Mucosa of descending colon (tissue), 3 donors: ENCODE data around the gene FRMD4A. TPM values are rescaled to one million over a fixed set of nuclear protein-coding genes. Genes with fewer than 3 reads are reported as not detected.

ENCODE experiments used
- ATAC-seq: fragments of 200-7000 bp; cut with Tn5 transposase; one replicate; pipeline ENCODE4 v1.9.1; 2020; ENCODE audit warnings: mild to moderate bottlenecking, moderate library complexity
- DNase-seq, 3 donors: peaks; one replicate each; pipeline ENCODE4 v3.0.0-alpha.2; 2020
- H3K36me3 ChIP-seq: fragments of 200-600 bp; one replicate; pipeline ENCODE4 v1.8.0; 2021; ENCODE audit warnings: low read depth, mild to moderate bottlenecking
- H3K4me1 ChIP-seq: fragments of 200-600 bp; one replicate; pipeline ENCODE4 v1.8.0; 2021; ENCODE audit warnings: low read depth, mild to moderate bottlenecking
- H3K4me3 ChIP-seq: fragments of 200-600 bp; one replicate; pipeline ENCODE4 v1.8.0; 2021; ENCODE audit warnings: mild to moderate bottlenecking
- H3K9me3 ChIP-seq: fragments of 200-600 bp; one replicate; pipeline ENCODE4 v1.8.0; 2021; ENCODE audit warnings: mild to moderate bottlenecking
- intact Hi-C, 2 donors: fragments of 100-400 bp; cut with DNase I in 1 of 2; cut with micrococcal nuclease in 1 of 2; formaldehyde crosslinking; loops; one replicate each; pipeline versions ENCODE4 v1.11.0 to v1.11.1; 2022; cut with DNase I, micrococcal nuclease
- total RNA-seq, 3 donors: library from RNA; stranded (reverse); fragmentation: NEBNext Ultra II Directional in 2 of 3; extraction: Animal tissue kit (Norgen Biotek cat#: 25700) in 2 of 3; gene quantifications; one replicate each; pipeline versions ENCODE4 v1.2.1 to v1.2.4, GENCODE V29; 2021 to 2023
- TF ChIP-seq, protein P1 (sequence below): fragments of 200-600 bp; IDR thresholded peaks from one replicate; pipeline ENCODE4 v1.8.0; 2022; ENCODE audit warnings: antibody characterized with exemption, mild to moderate bottlenecking
- donor health status: DM: no; HTN: no; CAD: no; lungs with moderate emphysema.
- donor health status: DM: no; HTN: no; CAD: no.
- donor health status: DM: no; HTN: yes; CAD: no.

FRMD4A gene
- total RNA-seq, 3 donors from 2014 or later, result 9.8 to 40.6 (median 17.2) TPM

DNA sequence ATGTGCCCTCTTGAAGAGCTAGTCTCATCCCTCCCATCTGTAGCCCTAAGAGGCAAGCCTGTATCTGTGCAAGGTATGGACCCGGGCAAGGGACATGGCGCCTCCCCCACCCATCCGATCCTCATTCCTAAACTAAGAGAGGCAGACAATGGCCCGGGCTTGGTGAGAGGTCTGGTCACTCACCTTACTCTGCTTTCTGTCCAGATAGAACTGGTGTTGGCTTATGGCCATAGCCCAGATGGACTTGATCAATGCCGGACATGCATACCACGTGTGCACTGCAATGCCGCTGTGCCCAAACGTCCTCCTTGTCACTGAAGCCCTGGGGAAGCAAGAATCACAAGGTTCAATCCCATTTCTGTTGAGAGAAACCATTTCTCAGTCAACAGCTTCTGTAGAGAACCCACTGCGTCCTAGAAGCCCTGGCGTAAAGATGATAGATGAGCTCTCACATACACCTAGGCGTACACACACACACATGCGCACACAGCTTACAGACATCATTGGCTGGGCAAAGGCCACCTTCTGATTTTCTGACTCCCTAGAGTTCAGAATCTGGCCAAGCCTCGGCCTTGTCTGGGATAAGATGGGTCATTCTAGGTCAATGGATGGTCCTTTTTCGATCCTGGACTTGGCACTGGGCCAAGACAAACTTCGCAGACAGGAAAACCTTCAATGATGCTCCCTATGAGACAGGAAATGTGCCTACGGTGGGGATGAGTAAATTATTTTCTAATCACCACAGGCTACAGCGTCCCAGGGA lies 629.4 kb downstream of the FRMD4A start:
- H3K4me1 ChIP-seq, result peaks cover 3% of the 10 kb centered on the region
- TF ChIP-seq, protein P1, sequence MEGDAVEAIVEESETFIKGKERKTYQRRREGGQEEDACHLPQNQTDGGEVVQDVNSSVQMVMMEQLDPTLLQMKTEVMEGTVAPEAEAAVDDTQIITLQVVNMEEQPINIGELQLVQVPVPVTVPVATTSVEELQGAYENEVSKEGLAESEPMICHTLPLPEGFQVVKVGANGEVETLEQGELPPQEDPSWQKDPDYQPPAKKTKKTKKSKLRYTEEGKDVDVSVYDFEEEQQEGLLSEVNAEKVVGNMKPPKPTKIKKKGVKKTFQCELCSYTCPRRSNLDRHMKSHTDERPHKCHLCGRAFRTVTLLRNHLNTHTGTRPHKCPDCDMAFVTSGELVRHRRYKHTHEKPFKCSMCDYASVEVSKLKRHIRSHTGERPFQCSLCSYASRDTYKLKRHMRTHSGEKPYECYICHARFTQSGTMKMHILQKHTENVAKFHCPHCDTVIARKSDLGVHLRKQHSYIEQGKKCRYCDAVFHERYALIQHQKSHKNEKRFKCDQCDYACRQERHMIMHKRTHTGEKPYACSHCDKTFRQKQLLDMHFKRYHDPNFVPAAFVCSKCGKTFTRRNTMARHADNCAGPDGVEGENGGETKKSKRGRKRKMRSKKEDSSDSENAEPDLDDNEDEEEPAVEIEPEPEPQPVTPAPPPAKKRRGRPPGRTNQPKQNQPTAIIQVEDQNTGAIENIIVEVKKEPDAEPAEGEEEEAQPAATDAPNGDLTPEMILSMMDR, result no peak
- no peak overlapping the region for H3K4me3 ChIP-seq
- H3K9me3 ChIP-seq, result no peaks in the 10 kb centered on the region
- no peak for DNase-seq
- ATAC-seq, result no peak
- intact Hi-C loops, result no loop called here
- no peaks in the 10 kb centered on the region for H3K36me3 ChIP-seq

DNA sequence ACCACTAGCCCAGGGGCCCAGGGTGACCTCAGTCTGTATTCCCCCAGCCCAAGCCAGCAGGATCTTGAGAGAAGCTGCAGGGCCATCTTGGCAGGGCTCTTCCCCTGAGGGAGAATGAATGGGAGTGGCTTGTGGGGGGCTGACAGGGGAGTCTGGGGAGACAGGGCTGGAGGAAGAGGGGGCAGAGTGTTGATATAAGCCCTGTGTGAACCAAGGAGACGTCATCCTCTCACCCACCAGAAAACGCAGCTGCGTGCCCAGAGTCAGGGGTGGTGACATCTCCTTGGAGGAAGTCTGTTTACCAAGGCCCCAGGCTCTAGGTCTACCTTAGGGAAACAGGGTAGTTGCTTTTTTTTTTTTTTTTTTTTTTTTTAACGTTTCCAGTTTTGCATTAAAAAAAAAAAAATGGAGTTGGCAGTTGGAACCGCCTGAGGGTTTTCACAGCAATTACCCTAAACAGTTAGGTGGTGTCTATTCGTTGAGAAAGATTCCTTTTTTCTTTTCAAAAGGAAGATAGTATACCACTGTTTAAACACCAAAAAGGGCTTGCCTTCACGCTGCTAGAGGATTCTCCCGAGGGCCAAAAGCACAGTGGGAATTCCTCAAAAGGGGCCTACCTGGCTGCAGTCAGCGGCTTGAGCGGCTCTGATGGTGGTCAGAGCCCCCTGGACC lies 630.1 kb downstream of the FRMD4A start:
- TF ChIP-seq, protein P1, result no peak
- H3K36me3 ChIP-seq, result no peaks in the 10 kb centered on the region
- ATAC-seq, result no peak
- no peak for DNase-seq
- H3K4me3 ChIP-seq, result no peak overlapping the region
- intact Hi-C loops, result no loop called here
- H3K9me3 ChIP-seq, result no peaks in the 10 kb centered on the region
- H3K4me1 ChIP-seq, result no peaks in the 10 kb centered on the region

DNA sequence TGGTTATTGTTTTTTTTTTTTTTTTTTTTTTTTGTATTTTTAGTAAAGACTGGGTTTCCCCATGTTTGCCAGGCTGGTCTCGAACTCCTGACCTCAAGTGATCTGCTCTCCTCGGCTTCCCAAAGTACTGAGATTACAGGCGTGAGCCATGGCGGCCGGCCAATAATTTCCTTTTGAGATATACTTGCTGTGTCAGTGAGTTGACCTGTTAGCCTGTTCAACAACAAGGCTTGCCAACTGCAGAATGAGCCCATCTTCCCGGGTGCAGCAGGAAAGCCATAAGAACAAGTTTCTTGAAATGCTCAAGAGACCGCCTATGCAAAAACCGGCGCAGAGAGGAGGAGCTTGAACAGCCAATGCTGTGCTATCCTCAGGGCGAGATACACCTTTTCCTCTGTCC lies 631.5 kb downstream of the FRMD4A start:
- Histone ChIP-seq H3K4me3 (no peak overlapping the region), H3K36me3 (no peaks in the 10 kb centered on the region), H3K4me1 (no peaks in the 10 kb centered on the region), H3K9me3 (no peaks in the 10 kb centered on the region)
- no peak for DNase-seq
- intact Hi-C loops, result no loop called here
- TF ChIP-seq, protein P1, result no peak
- ATAC-seq, result no peak

DNA sequence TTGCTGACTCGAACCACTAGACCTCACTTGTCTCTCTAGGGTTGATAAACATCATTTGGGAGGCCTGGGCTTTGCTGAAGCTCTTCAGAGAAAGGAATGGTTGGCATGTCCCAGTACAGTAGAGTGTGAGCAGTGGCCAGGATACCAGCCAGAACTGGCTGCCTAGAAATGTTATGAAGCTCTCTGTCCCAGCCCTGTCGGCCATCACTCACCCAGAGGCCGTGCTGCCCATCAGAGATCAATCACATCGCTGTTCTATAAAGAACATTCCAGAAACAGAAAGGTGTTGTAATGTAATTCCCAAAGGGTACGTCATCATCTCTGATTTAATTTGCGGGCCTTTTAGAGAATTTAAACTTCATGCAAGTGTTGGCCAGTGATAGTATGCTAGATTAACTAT lies 632.5 kb downstream of the FRMD4A start:
- H3K4me1 ChIP-seq, result no peaks in the 10 kb centered on the region
- intact Hi-C loops, result no loop called here
- TF ChIP-seq, protein P1, result no peak

DNA sequence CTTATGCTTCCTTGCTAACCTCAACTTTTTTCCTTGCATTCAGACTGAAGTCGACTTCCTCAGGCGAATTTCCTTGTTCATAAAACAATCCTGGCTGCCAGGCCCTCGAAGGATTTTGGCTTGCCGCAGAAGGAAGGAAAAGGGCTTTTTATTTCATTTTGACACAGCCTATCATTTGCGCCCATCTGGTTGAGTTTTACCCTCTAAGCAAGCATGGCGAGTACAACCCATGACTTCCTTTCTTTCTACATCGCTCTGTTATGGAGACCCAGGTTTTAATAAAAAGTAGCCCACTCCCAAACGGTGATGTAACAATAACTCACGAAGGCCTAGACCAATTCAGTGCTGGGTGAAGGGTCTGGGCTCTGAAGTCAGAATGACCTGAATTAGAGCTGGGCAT lies 634.7 kb downstream of the FRMD4A start:
- no peak overlapping the region for H3K4me3 ChIP-seq
- no peak for DNase-seq
- H3K36me3 ChIP-seq, result no peaks in the 10 kb centered on the region
- no peaks in the 10 kb centered on the region for H3K4me1 ChIP-seq
- TF ChIP-seq, protein P1, result no peak
- intact Hi-C loops, result no loop called here
- H3K9me3 ChIP-seq, result no peaks in the 10 kb centered on the region
- ATAC-seq, result no peak

More for the DNA sequence above, 632.5 kb downstream of the FRMD4A start:
- no peak for ATAC-seq
- no peaks in the 10 kb centered on the region for H3K9me3 ChIP-seq
- no peak overlapping the region for H3K4me3 ChIP-seq
- H3K36me3 ChIP-seq, result no peaks in the 10 kb centered on the region
- DNase-seq, result no peak
